GM18951 (cell line): ENCODE data around the gene RNF121.

Experiments used
- POLR2A ChIP-seq: IDR thresholded peaks from 4 replicates; pipeline ENCODE4 v1.6.1; 2011; ENCODE audit warnings: mild to moderate bottlenecking; ENCODE audit not compliant: insufficient read length, insufficient read depth; ENCODE audit errors: extremely low read depth
- in situ Hi-C: fragments of 300-500 bp; cut with MboI; formaldehyde crosslinking; loops from one replicate; pipeline ENCODE4 v1.12.0; 2022; ENCODE audit warnings: low sequenced_read_pairs, mixed read lengths, inconsistent platforms; ENCODE audit not compliant: unreplicated experiment

Gene RNF121

DNA sequence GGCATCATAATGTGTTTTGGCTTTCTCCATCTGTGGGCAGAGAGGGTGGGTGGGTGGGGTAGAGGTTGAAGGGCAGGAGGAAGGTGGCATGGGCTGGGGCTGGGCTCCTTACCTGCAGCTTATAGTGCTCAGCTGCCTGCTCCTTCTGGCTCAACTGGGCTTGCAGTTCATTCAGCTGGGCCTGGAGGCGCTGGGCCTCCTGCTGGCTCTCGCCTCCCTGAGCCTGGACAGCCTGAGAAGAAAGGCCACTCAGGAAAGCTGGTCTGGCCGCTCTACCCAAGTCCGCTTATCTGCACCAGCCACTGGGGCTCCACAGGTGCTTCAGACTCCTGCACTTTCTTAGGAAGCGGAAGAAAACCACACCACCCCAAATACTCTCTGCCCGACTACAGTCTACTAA is 80.3 kb downstream of the RNF121 start:
- TF ChIP-seq POLR2A, result peak; percentile 5
- in situ Hi-C loops, result no loop called here

DNA sequence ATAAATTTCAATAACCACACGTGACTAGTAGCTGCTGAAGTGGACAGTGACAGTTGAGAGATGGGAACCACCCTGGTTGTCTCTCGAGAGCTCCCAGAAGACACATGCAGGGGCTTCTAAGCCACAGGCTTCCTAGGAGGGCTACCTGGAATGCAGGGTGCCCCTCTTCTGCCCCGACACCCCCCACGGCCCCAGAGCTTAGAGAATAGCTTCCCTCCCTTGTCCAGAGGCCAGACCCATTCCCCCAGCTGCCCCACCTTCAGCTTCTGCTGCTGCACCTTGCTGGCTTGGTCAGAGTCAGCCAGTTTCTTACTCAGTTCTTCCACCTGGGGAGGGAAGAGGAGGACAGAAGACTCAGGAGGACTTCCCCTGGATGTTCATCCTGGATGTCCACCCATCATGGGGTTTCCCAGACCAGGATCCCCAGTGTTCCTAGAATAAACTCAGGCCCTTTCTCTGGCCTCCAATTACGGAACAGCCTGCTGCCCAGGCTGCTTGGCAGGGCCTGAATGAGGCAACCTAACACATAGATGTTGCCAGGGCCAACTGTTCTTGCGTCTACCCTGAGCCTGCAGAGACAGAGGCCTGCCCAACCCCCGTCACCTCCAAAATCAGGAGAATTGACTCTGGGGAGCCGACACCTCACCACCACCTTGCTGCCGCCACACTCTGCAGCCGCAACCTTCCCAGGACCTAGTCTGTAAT is 81.8 kb downstream of the RNF121 start:
- in situ Hi-C loops, result no loop called here
- TF ChIP-seq POLR2A, result no peak

DNA sequence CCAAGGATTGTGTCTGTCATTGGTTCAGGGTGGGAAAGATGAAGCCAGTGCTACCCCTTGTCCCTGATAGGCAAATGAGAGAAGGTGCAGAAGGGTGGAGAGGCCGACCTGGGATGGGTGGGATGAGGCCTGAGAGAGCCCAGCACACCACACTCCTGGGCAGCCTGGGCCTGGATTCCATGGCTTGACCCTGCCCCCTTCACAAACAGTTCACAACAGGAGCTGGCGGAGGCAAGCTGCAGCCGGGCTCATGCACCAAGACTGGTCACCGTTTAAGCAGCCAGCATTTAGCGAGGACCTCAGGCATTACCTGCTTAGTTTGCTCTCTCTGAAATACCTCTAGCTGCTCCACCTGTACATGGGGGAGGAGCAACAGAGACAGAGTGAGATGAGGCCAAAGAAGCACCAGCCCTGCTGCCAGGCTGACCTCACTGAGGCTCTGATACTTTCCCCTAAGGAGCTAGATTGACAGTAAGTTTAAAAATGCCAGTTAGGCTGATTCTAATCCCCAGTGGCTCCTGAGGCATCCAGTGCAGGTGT is 83.3 kb downstream of the RNF121 start:
- TF ChIP-seq POLR2A, result no peak
- in situ Hi-C loops, result no loop called here

DNA sequence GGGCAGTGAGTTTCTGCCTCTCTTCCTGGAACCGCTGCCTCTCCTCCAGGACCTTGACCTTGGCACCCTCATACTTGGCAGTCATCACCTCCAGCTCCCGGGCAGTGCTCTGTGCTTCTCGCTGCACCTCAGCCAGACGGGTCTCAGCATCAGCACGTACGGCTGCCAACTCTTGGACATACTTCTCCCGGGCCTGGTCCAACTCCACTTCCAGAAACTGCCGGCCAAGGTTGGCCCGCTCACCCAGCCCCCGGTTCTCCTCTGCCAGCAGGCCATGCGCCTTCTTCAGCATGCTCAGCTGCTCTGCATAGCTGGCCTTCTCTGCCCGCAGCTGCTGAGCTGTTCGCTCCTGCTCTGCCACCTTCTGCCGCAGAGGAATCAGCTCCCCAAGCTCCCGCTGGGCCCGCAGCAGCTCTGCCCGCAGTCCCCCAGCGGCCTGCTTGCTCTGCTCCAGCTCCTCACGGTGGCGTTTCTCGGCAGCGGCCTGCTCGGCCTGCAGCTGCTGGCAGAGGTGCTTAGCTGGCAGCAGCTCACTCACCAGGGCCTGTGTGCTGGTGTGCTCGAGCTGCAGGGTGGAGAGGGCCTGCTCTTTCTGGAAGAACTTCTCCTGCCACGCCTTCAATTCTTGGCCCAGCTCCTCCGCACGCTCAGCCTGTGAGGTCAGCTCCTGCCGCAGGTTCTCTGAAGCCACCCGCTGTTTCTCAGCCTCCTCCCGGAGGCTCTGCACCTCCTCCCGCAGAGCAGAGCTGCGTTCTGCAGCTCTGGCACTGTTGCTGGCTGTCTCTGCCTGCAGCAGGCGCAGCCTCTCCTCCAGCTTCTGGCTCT is 84.3 kb downstream of the RNF121 start:
- no peak for TF ChIP-seq POLR2A
- in situ Hi-C loops, result no loop called here

DNA sequence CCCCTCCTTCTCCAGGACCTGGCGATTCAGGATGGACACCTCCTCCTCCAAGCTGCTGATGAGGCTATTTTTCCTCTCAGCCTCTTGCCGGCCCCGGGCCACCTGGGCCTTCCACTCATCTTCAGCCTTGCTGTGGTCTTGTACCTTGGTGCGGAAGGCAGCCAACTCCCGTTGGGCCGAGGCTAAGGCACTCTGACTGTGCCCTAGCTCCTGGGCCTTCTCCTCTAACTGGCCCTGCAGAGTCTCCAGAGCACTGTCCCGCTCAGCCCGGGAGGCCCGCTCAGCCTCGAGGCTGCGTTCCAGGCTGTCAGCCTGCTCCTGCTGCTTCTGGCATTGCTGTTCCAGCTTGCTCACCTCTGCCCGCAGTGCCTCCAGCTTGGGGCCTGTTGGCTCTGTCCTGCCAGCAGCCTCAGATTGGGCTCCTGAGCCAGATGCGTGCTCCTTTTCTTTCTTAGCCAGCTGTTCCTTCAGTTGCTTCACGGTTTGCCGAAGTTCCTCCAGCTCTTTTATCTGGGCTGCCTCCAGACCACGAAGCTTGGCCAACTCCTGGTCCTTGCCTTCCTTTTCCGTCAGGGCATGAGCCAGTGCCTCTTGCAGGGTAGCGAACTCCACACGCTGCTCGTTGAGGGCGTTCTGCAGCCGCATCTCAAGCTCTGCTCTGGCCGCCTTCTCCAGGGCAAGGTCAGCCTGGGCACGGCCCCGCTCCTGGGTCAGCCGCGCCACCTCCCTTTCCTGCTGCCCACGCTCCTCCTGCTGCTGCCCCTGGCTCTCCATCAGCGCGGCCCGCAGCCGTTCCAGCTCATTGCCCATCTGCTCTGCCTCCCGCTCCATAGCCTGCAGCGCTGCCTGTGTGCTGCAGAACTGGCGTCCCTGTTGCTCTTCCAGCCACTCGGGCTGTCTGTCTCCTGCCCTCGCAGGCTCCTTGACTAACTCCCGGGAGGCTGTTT is 85.2 kb downstream of the RNF121 start:
- in situ Hi-C loops, result no loop called here
- no peak for TF ChIP-seq POLR2A

DNA sequence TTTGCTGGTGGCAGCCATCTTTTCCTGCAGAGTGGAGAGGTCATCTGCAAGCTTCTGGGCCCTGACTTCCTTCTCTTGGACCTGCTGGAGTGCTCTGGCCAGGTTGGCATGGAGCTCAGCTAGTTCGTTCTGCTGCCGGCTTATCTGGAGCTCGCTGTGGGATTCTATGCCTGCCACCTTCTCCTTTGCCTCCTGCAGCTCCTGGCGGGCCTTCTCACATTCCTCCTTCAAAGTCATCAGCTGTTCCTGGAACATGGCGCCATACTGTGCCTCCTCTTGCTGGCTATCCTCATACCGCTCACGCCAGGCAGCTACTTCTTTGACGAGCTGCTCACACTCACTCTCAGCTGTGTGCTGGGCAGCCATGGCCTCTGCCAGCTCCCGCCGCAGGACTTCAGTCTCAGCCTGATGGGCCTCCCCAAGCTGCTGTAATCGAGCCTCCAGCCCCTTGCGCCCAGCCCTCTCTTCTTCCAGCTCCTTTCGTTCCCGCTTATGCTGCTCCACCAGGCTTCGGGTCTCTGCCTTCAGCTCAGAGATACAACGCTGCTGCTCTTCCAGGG is 86.0 kb downstream of the RNF121 start:
- in situ Hi-C loops, result no loop called here
- no peak for TF ChIP-seq POLR2A

DNA sequence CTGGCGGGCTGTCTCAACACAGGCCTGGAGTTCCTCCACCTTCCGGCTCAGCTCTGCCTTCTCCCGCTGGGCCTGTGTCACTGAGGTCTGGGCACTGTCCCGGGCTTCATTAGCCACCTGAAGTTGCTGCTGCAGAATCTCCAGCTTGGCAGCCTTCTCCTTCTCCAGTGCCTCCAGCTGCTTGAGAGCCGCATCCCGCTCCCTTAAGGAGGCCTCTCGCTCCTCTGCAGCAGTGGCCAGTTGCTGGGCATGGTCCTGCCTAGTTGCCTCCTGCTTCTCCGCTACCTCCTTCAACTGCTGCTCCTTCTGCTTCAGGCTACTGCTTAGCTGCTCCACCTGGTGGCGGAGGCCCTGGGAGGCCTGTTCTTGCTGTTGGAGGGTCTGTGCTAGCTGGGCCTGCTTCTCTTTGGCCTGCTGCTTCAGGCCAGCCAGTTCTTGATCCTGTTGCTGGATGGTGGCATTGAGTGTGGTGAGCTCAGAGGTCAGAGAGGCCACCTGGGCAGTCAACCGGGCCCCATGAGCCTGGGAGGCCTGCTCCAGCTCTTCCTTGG is 86.7 kb downstream of the RNF121 start:
- TF ChIP-seq POLR2A, result no peak
- in situ Hi-C loops, result no loop called here

DNA sequence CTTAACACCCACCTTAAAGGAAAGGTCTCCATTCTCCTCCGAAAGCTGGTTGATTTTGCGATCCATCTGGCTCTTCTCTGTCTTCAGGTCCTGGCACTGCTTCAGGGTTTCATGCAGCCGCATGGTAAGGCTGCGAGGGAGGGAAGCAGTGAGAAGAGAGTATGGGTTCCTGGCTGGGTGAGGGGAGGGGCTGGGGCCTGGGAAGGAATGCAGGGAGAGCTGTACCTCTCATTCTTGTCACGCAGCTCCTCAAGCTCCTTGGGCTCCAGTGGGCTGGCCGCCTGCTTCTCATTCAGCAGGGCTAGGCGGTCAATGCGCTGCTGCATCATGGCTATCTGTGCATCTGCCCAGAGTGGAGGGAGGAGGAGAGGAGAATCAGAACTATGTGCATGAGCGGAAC is 89.3 kb downstream of the RNF121 start:
- no peak for TF ChIP-seq POLR2A
- in situ Hi-C loops, result no loop called here

DNA sequence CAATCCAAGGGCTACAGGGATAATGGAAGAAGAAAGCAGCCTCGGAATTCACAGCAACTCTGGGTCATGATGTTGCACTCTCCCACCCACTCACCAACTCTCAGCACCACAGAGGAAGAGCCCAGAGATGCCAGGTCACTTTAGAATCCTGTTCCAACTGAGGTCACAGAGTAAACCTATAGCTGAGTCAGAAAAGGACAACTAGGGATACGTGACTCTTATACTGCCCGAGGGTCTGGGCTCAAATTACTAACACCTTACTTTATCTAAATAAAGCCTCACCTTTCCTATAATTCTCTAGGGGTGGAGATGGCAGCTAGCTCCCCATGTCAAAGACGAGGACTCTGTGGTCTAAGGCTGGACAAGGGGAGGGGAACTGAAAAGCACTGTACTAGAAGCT is 94.5 kb downstream of the RNF121 start:
- in situ Hi-C loops, result no loop called here
- TF ChIP-seq POLR2A, result no peak

DNA sequence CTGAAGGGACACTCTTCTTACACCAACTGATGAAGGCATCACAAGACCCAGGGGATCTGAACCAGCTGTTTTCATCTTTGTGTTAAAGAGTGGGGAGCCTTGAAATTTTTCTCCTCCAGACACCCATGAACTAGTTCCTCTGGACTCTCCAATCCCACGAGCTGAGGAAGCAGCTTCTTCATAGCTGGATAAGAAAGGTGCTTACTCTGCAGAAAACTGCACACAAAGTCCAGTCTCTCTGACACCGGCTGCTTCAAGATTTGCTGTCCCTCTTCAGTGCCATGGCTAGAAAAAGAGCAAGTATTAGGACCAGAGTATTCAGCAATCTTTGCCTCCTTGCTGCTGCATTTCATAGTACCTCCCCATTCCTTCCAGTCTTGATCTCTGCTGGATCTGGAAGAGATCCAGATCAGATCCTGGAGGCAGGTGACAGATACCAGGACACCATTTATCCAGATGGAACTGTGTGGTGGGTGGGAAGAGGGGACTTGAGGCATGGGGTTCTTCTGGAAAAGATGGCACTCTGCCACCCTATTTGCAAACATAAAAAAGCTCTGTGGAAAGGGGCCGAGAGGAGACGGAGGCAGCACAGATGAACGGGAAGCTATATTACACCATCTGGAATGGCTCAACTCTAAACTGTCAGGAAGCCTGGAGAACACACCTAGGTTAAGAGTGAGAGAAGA is 95.4 kb downstream of the RNF121 start:
- no peak for TF ChIP-seq POLR2A
- in situ Hi-C loops, result no loop called here

DNA sequence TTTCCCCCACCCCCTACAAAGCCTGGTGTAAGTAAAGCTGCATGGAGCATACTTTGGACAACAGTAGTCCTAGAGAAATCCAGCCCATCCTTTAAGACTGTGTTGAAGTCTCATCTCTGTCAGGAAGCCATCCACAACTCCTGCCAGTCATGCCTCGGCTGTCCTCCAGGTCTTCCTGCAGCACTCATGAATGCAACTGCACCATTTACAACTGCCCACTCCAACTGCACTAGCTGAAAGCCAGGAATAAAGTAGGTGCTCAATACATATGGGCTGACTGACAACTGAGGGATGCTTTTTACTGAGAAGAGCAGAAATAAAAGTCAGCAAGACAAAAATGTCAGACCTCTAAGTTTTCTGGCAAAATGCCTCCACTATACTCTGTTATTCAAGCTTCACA is 97.2 kb downstream of the RNF121 start:
- in situ Hi-C loops, result no loop called here
- TF ChIP-seq POLR2A, result no peak
